Tibial artery (tissue), 4 donors: Measurements from ENCODE around the gene ANKRD27.
A peak's percentile ranks its signal among the peaks of the same experiment; 100 is the strongest.
"Not testable (repeated sequence)": the region's sequence is repeated elsewhere in the genome, so short reads cannot be mapped to it uniquely, and the experiment has no call there.

Source experiments
- DNase-seq, 2 donors: peaks; one replicate each; pipeline ENCODE4 v3.0.0-alpha.2; 2019
- H3K27ac ChIP-seq, 2 donors: fragments of 200-600 bp; sonication (generic) in 1 of 2; 1 replicate in 1 of 2; 2 replicates in 1 of 2; pipeline ENCODE4 v1.5.1; 2018 to 2019; ENCODE audit warnings: mild to moderate bottlenecking in 1 of 2
- H3K27me3 ChIP-seq, 2 donors: fragments of 200-600 bp; sonication (generic) in 1 of 2; one replicate each; pipeline versions ENCODE4 v1.5.1 to v1.6.0; 2016 to 2019
- H3K36me3 ChIP-seq, 3 donors: fragments of 200-600 bp; sonication (generic) in 2 of 3; one replicate each; pipeline ENCODE4 v1.5.1; 2016 to 2019; ENCODE audit warnings: mild to moderate bottlenecking in 2 of 3
- H3K4me1 ChIP-seq, 4 donors: fragments of 200-600 bp; sonication (generic) in 2 of 4; 1 replicate in 3 of 4; 2 replicates in 1 of 4; pipeline ENCODE4 v1.5.1; 2016 to 2019
- H3K4me3 ChIP-seq, 2 donors: fragments of 200-600 bp; sonication (generic) in 1 of 2; 1 replicate in 1 of 2; 2 replicates in 1 of 2; pipeline ENCODE4 v1.5.1; 2018 to 2019; ENCODE audit warnings: mild to moderate bottlenecking in 2 of 2
- H3K9me3 ChIP-seq, 3 donors: fragments of 200-600 bp; sonication (generic) in 1 of 3; one replicate each; pipeline ENCODE4 v1.5.1; 2016 to 2019
- intact Hi-C: fragments of 100-400 bp; cut with DNase I; formaldehyde crosslinking; loops from one replicate; pipeline ENCODE4 v1.15.0; 2023; ENCODE audit warnings: low total_unique reads
- TF ChIP-seq, protein P1 (sequence below), 2 experiments: fragments of 200-600 bp in 1 of 2; fragments of 450-650 bp in 1 of 2; IDR thresholded peaks; one replicate each; pipeline ENCODE4 v1.5.1; 2017 to 2019; ENCODE audit warnings: antibody characterized with exemption in 2 of 2, mild to moderate bottlenecking in 1 of 2, moderate library complexity in 1 of 2

The ANKRD27 gene

DNA sequence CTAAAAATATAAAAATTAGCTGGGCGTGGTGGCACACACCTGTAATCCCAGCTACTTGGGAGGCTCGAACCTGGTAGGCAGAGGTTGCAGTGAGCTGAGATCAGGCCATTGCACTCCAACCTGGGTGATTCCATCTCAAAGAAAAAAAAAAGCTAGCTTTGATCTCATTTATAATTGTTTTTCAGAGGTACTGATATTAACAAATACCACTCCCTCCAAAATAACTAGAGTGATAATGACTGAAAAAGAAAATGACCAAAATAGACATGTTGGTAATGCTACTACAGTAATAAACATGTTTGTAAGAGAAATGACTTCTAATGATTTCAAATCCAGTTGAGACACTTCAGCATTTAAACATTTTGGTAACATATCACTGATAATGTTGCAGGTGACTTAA is 81.0 kb downstream of the ANKRD27 start:
- intact Hi-C loops: no loop called here
- H3K9me3 ChIP-seq: no peaks in the 10 kb centered on the region
- TF ChIP-seq, protein P1, sequence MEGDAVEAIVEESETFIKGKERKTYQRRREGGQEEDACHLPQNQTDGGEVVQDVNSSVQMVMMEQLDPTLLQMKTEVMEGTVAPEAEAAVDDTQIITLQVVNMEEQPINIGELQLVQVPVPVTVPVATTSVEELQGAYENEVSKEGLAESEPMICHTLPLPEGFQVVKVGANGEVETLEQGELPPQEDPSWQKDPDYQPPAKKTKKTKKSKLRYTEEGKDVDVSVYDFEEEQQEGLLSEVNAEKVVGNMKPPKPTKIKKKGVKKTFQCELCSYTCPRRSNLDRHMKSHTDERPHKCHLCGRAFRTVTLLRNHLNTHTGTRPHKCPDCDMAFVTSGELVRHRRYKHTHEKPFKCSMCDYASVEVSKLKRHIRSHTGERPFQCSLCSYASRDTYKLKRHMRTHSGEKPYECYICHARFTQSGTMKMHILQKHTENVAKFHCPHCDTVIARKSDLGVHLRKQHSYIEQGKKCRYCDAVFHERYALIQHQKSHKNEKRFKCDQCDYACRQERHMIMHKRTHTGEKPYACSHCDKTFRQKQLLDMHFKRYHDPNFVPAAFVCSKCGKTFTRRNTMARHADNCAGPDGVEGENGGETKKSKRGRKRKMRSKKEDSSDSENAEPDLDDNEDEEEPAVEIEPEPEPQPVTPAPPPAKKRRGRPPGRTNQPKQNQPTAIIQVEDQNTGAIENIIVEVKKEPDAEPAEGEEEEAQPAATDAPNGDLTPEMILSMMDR (IDR thresholded peaks at IDR 0.05): no peak
- no peaks in the 10 kb centered on the region for H3K27me3 ChIP-seq
- no peak overlapping the region for H3K27ac ChIP-seq
- no peak for DNase-seq
- no peak overlapping the region for H3K4me3 ChIP-seq
- no peaks in the 10 kb centered on the region for H3K4me1 ChIP-seq
- H3K36me3 ChIP-seq: peaks cover 47 to 64% (median 61%) of the 10 kb centered on the region in 3 donors

DNA sequence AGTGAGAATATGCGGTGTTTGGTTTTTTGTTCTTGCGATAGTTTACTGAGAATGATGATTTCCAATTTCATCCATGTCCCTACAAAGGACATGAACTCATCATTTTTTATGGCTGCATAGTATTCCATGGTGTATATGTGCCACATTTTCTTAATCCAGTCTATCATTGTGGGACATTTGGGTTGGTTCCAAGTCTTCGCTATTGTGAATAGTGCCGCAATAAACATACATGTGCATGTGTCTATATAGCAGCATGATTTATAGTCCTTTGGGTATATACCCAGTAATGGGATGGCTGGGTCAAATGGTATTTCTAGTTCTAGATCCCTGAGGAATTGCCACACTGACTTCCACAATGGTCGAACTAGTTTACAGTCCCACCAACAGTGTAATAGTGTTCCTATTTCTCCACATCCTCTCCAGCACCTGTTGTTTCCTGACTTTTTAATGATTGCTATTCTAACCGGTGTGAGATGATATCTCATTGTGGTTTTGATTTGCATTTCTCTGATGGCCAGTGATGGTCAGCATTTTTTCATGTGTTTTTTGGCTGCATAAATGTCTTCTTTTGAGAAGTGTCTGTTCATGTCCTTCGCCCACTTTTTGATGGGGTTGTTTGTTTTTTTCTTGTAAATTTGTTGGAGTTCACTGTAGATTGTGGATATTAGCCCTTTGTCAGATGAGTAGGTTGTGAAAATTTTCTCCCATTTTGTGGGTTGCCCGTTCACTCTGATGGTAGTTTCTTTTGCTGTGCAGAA is 87.1 kb downstream of the ANKRD27 start:
- H3K4me1 ChIP-seq, H3K27me3 ChIP-seq, H3K4me3 ChIP-seq, H3K9me3 ChIP-seq, DNase-seq, H3K27ac ChIP-seq: not testable (repeated sequence)
- peaks cover 21 to 47% (median 34%) of the 10 kb centered on the region in 3 donors for H3K36me3 ChIP-seq
- intact Hi-C loops: loop anchor here (10.0 kb wide), 2 partner anchors 87 to 183 kb away; partner anchors contain the start of genes ANKRD27, DPY19L3 and RGS9BP

DNA sequence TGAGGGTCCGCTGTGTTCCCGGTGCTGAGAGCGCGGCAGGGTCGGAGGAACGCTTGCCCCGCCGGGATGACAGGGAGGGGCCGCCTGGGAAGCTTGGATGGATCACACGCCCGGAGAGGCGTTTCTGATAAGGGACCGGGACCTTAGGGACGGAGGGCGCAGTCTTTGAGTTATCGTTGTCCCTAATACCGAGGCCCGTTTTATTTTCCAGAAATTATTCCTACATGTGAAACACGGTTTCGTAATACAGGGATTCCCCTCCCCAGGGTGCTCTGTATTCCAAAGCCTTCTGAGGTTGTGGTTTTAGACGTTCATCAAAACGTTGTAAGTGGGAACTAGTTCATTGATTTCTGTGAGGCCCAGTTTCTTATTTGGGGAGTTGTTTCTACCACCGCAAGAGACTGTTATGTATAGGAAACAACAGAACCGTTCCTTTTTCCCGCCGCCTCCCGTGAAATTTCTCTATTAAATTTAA is 93.2 kb downstream of the ANKRD27 start:
- TF ChIP-seq, protein P1 (IDR thresholded peaks at IDR 0.05): no peak
- Histone ChIP-seq H3K9me3 (no peaks in the 10 kb centered on the region), H3K36me3 (peaks cover 18 to 30% (median 28%) of the 10 kb centered on the region in 3 donors), H3K27me3 (no peaks in the 10 kb centered on the region), H3K4me3 (peak overlapping the region; percentile 96 to 100), H3K4me1 (peaks cover 0 to 13% (median 9%) of the 10 kb centered on the region in 4 donors), H3K27ac (peak overlapping the region; percentile 90 to 91)
- intact Hi-C loops: loop anchor here (10.0 kb wide), 2 partner anchors 93 to 177 kb away; partner anchors contain the start of genes ANKRD27, DPY19L3 and RGS9BP
- DNase-seq: peak in 1 of 2 donors; percentile 6

DNA sequence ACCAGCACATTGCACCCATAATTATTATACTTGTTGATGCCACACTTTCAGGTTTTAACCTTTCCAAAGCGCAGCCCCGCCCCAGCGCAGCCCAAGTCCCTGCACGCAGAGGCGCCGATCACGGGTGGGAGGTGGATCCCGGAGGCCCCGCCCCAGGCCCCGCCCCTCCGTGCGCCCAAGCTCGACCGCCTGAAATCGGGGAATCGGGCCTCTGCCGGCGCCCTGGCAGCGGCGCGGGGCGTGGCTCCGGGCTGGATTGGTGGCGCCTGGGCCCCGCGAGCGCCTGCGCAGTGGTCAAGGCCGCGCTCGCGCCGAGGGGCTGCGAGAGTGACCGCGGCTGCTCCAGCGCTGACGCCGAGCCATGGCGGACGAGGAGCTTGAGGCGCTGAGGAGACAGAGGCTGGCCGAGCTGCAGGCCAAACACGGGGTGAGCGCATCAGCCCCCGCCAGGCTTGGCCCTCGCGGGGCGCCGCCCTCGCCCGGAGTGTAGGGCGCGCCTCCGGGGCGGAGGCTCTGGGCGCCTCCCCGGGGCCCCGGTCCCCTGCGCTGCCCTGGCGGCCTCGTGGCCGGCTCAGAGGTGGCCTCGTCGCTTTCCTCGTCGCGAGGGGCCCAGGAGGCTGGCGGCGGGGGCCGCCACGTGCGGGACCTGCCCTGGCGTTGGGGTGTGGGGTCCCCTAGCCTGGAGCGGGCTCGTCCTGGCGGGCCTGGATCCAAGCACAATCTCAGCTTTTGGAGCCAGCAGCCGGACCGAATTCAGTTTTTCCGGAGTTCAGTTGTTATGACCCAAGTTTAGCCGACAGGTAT is 93.9 kb downstream of the ANKRD27 start, which contains the start of gene PDCD5:
TSS of gene PDCD5 (plus strand) at position 290 of the 804 bp plus-strand sequence. CDS start at position 362, 72 bp downstream.
- peak; percentile 95 to 98 for DNase-seq
- intact Hi-C loops: loop anchor here (10.0 kb wide), 2 partner anchors 94 to 176 kb away; partner anchors contain the start of genes ANKRD27, DPY19L3 and RGS9BP
- no peaks in the 10 kb centered on the region for H3K27me3 ChIP-seq
- peak within 1 kb of the TSS; percentile 96 to 100 for H3K4me3 ChIP-seq
- H3K27ac ChIP-seq: peak within 1 kb of the TSS; percentile 90 to 91
- peaks cover 14 to 24% (median 22%) of the 10 kb centered on the region in 3 donors for H3K36me3 ChIP-seq
- TF ChIP-seq, protein P1 (IDR thresholded peaks at IDR 0.05): no peak
- no peaks in the 10 kb centered on the region for H3K9me3 ChIP-seq
- peaks cover 0 to 13% (median 9%) of the 10 kb centered on the region in 4 donors for H3K4me1 ChIP-seq

DNA sequence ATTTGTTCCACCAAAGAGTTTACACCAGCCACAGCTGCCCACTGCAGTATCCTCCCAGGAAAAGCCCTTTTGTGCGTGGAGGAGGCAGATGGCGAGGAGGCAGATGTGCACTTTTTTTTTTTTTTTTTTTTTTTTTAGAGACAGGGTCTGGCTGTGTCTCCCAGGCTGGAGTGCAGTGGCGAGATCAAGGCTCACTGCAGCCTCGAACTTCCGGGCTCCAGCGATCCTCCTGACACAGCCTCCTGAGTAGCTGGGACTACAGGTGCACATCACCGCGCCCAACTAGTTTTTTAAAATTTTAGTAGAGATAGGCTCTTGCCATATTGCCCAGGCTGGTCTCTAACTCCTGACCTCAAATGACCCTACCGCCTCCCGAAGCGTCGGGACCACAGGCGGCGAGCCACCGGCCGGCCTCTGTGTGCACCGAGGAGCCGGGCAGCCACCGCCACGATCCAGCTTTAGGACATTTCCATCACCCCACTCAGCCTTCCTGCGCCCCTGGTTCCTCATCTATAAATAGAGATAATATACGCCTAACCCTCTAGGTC is 94.6 kb downstream of the ANKRD27 start:
- H3K4me3 ChIP-seq: peak overlapping the region; percentile 96 to 100
- no peaks in the 10 kb centered on the region for H3K9me3 ChIP-seq
- peaks cover 0 to 13% (median 9%) of the 10 kb centered on the region in 4 donors for H3K4me1 ChIP-seq
- TF ChIP-seq, protein P1 (IDR thresholded peaks at IDR 0.05): no peak
- no peak for DNase-seq
- intact Hi-C loops: loop anchor here (10.0 kb wide), 2 partner anchors 94 to 176 kb away; partner anchors contain the start of genes ANKRD27, DPY19L3 and RGS9BP
- no peaks in the 10 kb centered on the region for H3K27me3 ChIP-seq
- H3K27ac ChIP-seq: peak overlapping the region; percentile 90 to 91
- H3K36me3 ChIP-seq: peaks cover 8 to 17% (median 15%) of the 10 kb centered on the region in 3 donors
